ENCODE data around the gene SLC17A4.

DNA sequence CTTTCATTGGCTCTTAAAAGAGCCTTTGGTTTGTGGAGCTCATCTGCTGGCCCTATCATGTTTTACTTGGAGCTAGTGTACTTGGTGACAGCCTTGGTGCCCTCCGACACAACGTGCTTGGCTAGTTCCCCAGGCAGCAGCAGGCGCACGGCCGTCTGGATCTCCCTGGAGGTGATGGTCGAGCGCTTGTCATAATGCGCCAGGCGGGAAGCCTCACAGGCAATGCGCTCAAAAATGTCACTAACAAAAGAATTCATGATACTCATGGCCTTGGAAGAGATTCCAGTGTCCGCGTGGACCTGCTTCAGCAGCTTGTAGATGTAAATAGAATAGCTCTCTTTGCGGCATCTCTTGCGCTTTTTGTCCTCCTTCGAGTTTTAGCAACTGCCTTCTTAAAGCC, 22.8 kb upstream of the SLC17A4 start:
- TF ChIP-seq, protein P1, sequence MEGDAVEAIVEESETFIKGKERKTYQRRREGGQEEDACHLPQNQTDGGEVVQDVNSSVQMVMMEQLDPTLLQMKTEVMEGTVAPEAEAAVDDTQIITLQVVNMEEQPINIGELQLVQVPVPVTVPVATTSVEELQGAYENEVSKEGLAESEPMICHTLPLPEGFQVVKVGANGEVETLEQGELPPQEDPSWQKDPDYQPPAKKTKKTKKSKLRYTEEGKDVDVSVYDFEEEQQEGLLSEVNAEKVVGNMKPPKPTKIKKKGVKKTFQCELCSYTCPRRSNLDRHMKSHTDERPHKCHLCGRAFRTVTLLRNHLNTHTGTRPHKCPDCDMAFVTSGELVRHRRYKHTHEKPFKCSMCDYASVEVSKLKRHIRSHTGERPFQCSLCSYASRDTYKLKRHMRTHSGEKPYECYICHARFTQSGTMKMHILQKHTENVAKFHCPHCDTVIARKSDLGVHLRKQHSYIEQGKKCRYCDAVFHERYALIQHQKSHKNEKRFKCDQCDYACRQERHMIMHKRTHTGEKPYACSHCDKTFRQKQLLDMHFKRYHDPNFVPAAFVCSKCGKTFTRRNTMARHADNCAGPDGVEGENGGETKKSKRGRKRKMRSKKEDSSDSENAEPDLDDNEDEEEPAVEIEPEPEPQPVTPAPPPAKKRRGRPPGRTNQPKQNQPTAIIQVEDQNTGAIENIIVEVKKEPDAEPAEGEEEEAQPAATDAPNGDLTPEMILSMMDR (conservative IDR thresholded peaks at IDR 0.05; ENCODE audit: low read length): no peak
- TF ChIP-seq EZH2phosphoT487 (IDR thresholded peaks at IDR 0.05; ENCODE audit: borderline replicate concordance): no peak

Measured in Loucy (cell line).